ENCODE results near the gene ACACA. TPM values are rescaled to one million over a fixed set of nuclear protein-coding genes. Genes with fewer than 3 reads are reported as not detected.

The ACACA gene
- total and polyA plus RNA-seq, 9 donors: 10.9 to 104 (median 37.9) TPM

GRCh38 chr17:37300683-37301082 is 106.0 kb downstream of the ACACA start:
- peak overlapping the region in 1 of 2 donors; percentile 16 for H3K27ac ChIP-seq
- H3K4me1 ChIP-seq (ENCODE audit: insufficient read depth): peaks cover 3% of the 10 kb centered on the region
- TF ChIP-seq, protein P1, sequence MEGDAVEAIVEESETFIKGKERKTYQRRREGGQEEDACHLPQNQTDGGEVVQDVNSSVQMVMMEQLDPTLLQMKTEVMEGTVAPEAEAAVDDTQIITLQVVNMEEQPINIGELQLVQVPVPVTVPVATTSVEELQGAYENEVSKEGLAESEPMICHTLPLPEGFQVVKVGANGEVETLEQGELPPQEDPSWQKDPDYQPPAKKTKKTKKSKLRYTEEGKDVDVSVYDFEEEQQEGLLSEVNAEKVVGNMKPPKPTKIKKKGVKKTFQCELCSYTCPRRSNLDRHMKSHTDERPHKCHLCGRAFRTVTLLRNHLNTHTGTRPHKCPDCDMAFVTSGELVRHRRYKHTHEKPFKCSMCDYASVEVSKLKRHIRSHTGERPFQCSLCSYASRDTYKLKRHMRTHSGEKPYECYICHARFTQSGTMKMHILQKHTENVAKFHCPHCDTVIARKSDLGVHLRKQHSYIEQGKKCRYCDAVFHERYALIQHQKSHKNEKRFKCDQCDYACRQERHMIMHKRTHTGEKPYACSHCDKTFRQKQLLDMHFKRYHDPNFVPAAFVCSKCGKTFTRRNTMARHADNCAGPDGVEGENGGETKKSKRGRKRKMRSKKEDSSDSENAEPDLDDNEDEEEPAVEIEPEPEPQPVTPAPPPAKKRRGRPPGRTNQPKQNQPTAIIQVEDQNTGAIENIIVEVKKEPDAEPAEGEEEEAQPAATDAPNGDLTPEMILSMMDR (IDR thresholded peaks at IDR 0.05): no peak
- TF ChIP-seq POLR2A (IDR thresholded peaks at IDR 0.05) (no peak), EP300 (IDR thresholded peaks at IDR 0.05) (no peak)
- intact Hi-C loops (cut with DNase I): no loop called here
- H3K4me3 ChIP-seq: no peak overlapping the region
- H3K9me3 ChIP-seq: no peaks in the 10 kb centered on the region
- H3K36me3 ChIP-seq: no peaks in the 10 kb centered on the region
- H3K27me3 ChIP-seq: no peaks in the 10 kb centered on the region
- no peak for DNase-seq
- WGBS, 3 donors: 48 to 66% (median 59%) methylated on average over 2 of the region's 2 CpGs

DNA sequence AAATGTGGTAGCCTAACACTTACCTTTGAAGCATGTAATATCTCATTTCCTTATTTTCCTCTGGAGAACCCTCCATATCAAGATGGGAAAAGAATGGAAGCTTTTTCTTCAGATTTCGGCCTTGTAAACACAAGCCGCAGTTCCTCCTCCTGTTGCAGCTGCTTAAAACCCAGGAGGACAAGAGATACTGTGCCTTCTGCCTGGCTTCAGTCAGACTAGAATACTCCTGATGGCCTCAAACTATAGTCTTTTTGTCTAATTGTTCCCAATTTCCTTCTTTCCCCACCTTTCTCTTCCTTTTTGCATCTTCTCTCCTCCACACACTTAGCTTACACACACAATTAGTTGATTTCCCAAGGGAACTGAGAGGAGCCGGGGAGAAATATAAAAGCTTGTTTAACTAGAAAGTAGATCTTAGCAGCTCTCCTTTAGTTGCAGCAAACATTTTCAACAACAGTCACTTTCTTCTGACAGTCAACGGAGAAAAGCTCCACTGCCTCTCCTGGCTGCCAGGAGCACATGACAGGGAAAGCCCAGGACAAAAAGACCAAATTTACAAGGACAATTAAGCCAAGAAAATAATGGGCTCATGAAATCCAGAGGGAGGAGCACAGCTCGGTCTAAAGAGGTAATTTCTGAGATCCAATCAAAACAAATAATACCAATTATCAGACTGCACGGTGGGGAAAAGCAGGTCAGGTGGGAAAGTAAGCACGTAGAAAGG is 107.2 kb downstream of the ACACA start:
- Histone ChIP-seq H3K36me3 (no peaks in the 10 kb centered on the region), H3K27ac (no peak overlapping the region), H3K27me3 (no peaks in the 10 kb centered on the region), H3K9me3 (no peaks in the 10 kb centered on the region), H3K4me1 (ENCODE audit: insufficient read depth) (peaks cover 6% of the 10 kb centered on the region), H3K4me3 (no peak overlapping the region)
- TF ChIP-seq, protein P1 (IDR thresholded peaks at IDR 0.05): no peak
- TF ChIP-seq EP300 (IDR thresholded peaks at IDR 0.05) (no peak), POLR2A (IDR thresholded peaks at IDR 0.05) (no peak)
- intact Hi-C loops (cut with DNase I): no loop called here
- WGBS, 3 donors: 23 to 35% (median 28%) methylated on average over 7 of the region's 7 CpGs
- no peak for DNase-seq

GRCh38 chr17:37295888-37296287 is 110.7 kb downstream of the ACACA start:
- DNase-seq: no peak
- H3K36me3 ChIP-seq: no peaks in the 10 kb centered on the region
- H3K27ac ChIP-seq: no peak overlapping the region
- no peak overlapping the region for H3K4me3 ChIP-seq
- TF ChIP-seq EP300 (IDR thresholded peaks at IDR 0.05): no peak
- TF ChIP-seq, protein P1 (IDR thresholded peaks at IDR 0.05): no peak
- no peak for TF ChIP-seq POLR2A (IDR thresholded peaks at IDR 0.05)
- intact Hi-C loops (cut with DNase I): no loop called here
- peaks cover 11% of the 10 kb centered on the region for H3K4me1 ChIP-seq (ENCODE audit: insufficient read depth)
- no peaks in the 10 kb centered on the region for H3K27me3 ChIP-seq
- H3K9me3 ChIP-seq: no peaks in the 10 kb centered on the region
- WGBS, 3 donors: 97 to 100% (median 97%) methylated on average over 2 of the region's 2 CpGs

DNA sequence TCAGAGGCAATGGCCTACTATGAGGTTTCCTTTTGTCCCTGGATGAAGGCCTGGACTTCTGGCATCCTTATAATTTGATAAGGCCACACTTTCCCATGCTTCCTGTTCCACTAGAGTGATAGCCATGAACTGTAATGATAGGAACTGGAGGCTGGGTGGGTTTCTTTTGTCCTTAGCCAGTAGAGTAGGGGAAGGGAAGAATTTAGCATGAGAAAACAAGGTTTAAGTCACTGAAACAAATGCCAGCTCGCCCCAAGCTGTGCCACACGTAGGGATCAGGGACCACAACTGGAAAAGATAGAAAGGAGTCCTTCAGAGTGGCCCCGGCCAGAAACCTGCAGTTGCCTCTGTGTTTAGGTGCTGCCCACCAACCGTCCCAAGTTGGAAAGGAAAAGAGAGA is 111.7 kb downstream of the ACACA start:
- TF ChIP-seq, protein P1 (IDR thresholded peaks at IDR 0.05): no peak
- TF ChIP-seq POLR2A (IDR thresholded peaks at IDR 0.05): no peak
- TF ChIP-seq EP300 (IDR thresholded peaks at IDR 0.05): no peak
- no peaks in the 10 kb centered on the region for H3K9me3 ChIP-seq
- no peak for DNase-seq
- H3K4me1 ChIP-seq (ENCODE audit: insufficient read depth): peaks cover 11% of the 10 kb centered on the region
- H3K27ac ChIP-seq: no peak overlapping the region
- no peaks in the 10 kb centered on the region for H3K36me3 ChIP-seq
- H3K4me3 ChIP-seq: no peak overlapping the region
- intact Hi-C loops (cut with DNase I): no loop called here
- H3K27me3 ChIP-seq: no peaks in the 10 kb centered on the region
- 56 to 80% (median 75%) methylated on average over 4 of the region's 4 CpGs for WGBS, 3 donors

Measured in ovary (tissue), 9 donors.